ENCODE results near the gene RNF20.

Gene RNF20

DNA sequence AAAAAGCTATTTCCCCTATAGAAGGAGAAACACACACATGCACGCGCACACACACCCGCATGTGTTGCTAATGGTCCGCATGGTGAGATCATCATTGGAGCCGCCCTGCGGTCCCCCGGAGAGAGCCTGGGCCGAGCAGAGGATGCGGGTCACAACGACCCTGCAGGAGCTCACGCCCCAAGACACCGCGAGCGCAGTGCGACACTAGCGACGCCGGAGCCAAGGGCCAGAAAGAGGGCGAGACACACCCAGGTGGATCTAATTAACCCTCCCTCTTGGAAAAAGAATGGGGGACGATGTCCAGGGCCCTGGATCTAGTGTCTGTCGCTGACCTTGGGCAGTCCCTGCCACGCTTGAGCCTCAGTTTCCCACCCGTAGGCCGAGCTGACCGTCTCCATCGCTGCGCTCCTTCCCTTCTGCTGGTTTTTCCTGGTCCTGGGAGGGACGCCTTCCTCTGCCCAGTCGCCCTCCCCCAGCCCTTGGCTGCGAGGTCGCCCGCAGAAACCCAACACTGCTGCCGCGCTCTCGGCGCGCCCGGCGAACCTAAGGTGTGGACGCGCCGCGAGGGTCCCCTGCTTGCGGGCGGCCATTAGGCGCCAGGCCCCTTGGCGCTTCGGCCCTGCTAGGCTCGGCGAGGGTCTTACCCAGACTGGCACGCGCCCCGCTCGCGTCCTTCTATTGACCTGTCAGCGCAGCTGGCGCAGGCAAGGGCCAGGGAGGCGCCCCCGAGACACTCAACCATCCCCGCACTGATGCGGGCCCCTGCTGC is 47.5 kb upstream of the RNF20 start:
- ATAC-seq = peak; percentile 75
- TF ChIP-seq, protein P1, sequence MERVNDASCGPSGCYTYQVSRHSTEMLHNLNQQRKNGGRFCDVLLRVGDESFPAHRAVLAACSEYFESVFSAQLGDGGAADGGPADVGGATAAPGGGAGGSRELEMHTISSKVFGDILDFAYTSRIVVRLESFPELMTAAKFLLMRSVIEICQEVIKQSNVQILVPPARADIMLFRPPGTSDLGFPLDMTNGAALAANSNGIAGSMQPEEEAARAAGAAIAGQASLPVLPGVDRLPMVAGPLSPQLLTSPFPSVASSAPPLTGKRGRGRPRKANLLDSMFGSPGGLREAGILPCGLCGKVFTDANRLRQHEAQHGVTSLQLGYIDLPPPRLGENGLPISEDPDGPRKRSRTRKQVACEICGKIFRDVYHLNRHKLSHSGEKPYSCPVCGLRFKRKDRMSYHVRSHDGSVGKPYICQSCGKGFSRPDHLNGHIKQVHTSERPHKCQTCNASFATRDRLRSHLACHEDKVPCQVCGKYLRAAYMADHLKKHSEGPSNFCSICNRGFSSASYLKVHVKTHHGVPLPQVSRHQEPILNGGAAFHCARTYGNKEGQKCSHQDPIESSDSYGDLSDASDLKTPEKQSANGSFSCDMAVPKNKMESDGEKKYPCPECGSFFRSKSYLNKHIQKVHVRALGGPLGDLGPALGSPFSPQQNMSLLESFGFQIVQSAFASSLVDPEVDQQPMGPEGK (CRISPR knock-in tag; IDR thresholded peaks at IDR 0.05; ENCODE audit: borderline replicate concordance) = no peak
- TF ChIP-seq, protein P2, sequence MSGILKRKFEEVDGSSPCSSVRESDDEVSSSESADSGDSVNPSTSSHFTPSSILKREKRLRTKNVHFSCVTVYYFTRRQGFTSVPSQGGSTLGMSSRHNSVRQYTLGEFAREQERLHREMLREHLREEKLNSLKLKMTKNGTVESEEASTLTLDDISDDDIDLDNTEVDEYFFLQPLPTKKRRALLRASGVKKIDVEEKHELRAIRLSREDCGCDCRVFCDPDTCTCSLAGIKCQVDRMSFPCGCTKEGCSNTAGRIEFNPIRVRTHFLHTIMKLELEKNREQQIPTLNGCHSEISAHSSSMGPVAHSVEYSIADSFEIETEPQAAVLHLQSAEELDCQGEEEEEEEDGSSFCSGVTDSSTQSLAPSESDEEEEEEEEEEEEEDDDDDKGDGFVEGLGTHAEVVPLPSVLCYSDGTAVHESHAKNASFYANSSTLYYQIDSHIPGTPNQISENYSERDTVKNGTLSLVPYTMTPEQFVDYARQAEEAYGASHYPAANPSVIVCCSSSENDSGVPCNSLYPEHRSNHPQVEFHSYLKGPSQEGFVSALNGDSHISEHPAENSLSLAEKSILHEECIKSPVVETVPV (CRISPR knock-in tag; IDR thresholded peaks at IDR 0.05) = no peak
- no peak for TF ChIP-seq ZFP3 (CRISPR knock-in tag; IDR thresholded peaks at IDR 0.05)
- TF ChIP-seq ZNF70 (CRISPR knock-in tag; IDR thresholded peaks at IDR 0.05) = no peak
- TF ChIP-seq OSR1 (CRISPR knock-in tag; IDR thresholded peaks at IDR 0.05) = no peak
- TF ChIP-seq BACH2 (CRISPR knock-in tag; IDR thresholded peaks at IDR 0.05; ENCODE audit: borderline replicate concordance) = no peak
- no peak for TF ChIP-seq ESRRG (CRISPR knock-in tag; IDR thresholded peaks at IDR 0.05)
- TF ChIP-seq ZNF565 (CRISPR knock-in tag; conservative IDR thresholded peaks at IDR 0.05; ENCODE audit: low read depth) = no peak
- TF ChIP-seq RARB (CRISPR knock-in tag; IDR thresholded peaks at IDR 0.05) = no peak
- no peak for TF ChIP-seq ZNF8 (CRISPR knock-in tag; IDR thresholded peaks at IDR 0.05)
- TF ChIP-seq GLIS3 (CRISPR knock-in tag; IDR thresholded peaks at IDR 0.05) = no peak
- no peak for TF ChIP-seq POU6F1 (CRISPR knock-in tag; IDR thresholded peaks at IDR 0.05; ENCODE audit: borderline replicate concordance, low read depth)
- no peak for TF ChIP-seq ZFP30 (CRISPR knock-in tag; IDR thresholded peaks at IDR 0.05)
- no peak for TF ChIP-seq ZC3H10 (CRISPR knock-in tag; IDR thresholded peaks at IDR 0.05)
- TF ChIP-seq TSHZ2 (CRISPR knock-in tag; IDR thresholded peaks at IDR 0.05) = no peak

GRCh38 chr9:101486693-101487442 is 46.8 kb upstream of the RNF20 start:
- peak; percentile 91 for ATAC-seq
- TF ChIP-seq, protein P3, sequence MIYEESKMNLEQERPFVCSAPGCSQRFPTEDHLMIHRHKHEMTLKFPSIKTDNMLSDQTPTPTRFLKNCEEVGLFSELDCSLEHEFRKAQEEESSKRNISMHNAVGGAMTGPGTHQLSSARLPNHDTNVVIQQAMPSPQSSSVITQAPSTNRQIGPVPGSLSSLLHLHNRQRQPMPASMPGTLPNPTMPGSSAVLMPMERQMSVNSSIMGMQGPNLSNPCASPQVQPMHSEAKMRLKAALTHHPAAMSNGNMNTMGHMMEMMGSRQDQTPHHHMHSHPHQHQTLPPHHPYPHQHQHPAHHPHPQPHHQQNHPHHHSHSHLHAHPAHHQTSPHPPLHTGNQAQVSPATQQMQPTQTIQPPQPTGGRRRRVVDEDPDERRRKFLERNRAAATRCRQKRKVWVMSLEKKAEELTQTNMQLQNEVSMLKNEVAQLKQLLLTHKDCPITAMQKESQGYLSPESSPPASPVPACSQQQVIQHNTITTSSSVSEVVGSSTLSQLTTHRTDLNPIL (CRISPR knock-in tag; IDR thresholded peaks at IDR 0.05; ENCODE audit: low read depth) = no peak
- TF ChIP-seq ZFP30 (CRISPR knock-in tag; IDR thresholded peaks at IDR 0.05) (no peak), POU6F1 (CRISPR knock-in tag; IDR thresholded peaks at IDR 0.05; ENCODE audit: borderline replicate concordance, low read depth) (no peak), ZNF8 (CRISPR knock-in tag; IDR thresholded peaks at IDR 0.05) (no peak), GLIS3 (CRISPR knock-in tag; IDR thresholded peaks at IDR 0.05) (no peak), TCF4 (CRISPR knock-in tag; IDR thresholded peaks at IDR 0.05; ENCODE audit: borderline replicate concordance) (no peak), BACH2 (CRISPR knock-in tag; IDR thresholded peaks at IDR 0.05; ENCODE audit: borderline replicate concordance) (no peak), RARB (CRISPR knock-in tag; IDR thresholded peaks at IDR 0.05) (no peak), TOX (CRISPR knock-in tag; IDR thresholded peaks at IDR 0.05; ENCODE audit: borderline replicate concordance) (no peak), ZNF565 (CRISPR knock-in tag; conservative IDR thresholded peaks at IDR 0.05; ENCODE audit: low read depth) (no peak), ZC3H10 (CRISPR knock-in tag; IDR thresholded peaks at IDR 0.05) (no peak), SNAI2 (CRISPR knock-in tag; IDR thresholded peaks at IDR 0.05) (no peak), ISL1 (CRISPR knock-in tag; IDR thresholded peaks at IDR 0.05) (no peak), TSHZ2 (CRISPR knock-in tag; IDR thresholded peaks at IDR 0.05) (no peak), ARNTL (CRISPR knock-in tag; IDR thresholded peaks at IDR 0.05; ENCODE audit: borderline replicate concordance, low read depth) (no peak), ZNF70 (CRISPR knock-in tag; IDR thresholded peaks at IDR 0.05) (no peak), PPARA (CRISPR knock-in tag; IDR thresholded peaks at IDR 0.05; ENCODE audit: borderline replicate concordance) (no peak)
